Astrocyte of the spinal cord (primary cell): ENCODE results near the gene ETHE1.
A peak's percentile ranks its signal among the peaks of the same experiment; 100 is the strongest.

Experiments used
- DNase-seq: peaks from one replicate; pipeline ENCODE4 v3.0.0; 2011; ENCODE audit warnings: low read depth, low spot score
- H3K4me3 ChIP-seq: 2 replicates; pipeline ENCODE4 v1.5.1; 2011; ENCODE audit warnings: low read depth, mild to moderate bottlenecking, low read length, moderate library complexity
- in situ Hi-C: cut with HindIII; loops from 2 replicates; pipeline ENCODE4 v1.10.0; 2017; ENCODE audit warnings: low sequenced_read_pairs
- TF ChIP-seq, protein P1 (sequence below): IDR thresholded peaks from 2 replicates; pipeline ENCODE4 v1.5.1; 2012; ENCODE audit warnings: low read depth, mild to moderate bottlenecking, low read length, inconsistent platforms

The ETHE1 gene

GRCh38 chr19:43561139-43561970 lies 34.4 kb upstream of the ETHE1 start:
- in situ Hi-C loops: no loop called here
- H3K4me3 ChIP-seq: no peak overlapping the region
- DNase-seq: no peak
- TF ChIP-seq, protein P1, sequence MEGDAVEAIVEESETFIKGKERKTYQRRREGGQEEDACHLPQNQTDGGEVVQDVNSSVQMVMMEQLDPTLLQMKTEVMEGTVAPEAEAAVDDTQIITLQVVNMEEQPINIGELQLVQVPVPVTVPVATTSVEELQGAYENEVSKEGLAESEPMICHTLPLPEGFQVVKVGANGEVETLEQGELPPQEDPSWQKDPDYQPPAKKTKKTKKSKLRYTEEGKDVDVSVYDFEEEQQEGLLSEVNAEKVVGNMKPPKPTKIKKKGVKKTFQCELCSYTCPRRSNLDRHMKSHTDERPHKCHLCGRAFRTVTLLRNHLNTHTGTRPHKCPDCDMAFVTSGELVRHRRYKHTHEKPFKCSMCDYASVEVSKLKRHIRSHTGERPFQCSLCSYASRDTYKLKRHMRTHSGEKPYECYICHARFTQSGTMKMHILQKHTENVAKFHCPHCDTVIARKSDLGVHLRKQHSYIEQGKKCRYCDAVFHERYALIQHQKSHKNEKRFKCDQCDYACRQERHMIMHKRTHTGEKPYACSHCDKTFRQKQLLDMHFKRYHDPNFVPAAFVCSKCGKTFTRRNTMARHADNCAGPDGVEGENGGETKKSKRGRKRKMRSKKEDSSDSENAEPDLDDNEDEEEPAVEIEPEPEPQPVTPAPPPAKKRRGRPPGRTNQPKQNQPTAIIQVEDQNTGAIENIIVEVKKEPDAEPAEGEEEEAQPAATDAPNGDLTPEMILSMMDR: no peak

- TF ChIP-seq, protein P1: peak; percentile 33
- no peak overlapping the region for H3K4me3 ChIP-seq
- in situ Hi-C loops: no loop called here
- DNase-seq: peak; percentile 12
Observed at GRCh38 chr19:43560687-43561086, 33.7 kb upstream of the ETHE1 start.

- H3K4me3 ChIP-seq: no peak overlapping the region
- peak; percentile 68 for DNase-seq
- TF ChIP-seq, protein P1: peak; percentile 96
- in situ Hi-C loops: no loop called here
Observed at GRCh38 chr19:43555185-43555770, 28.3 kb upstream of the ETHE1 start.

GRCh38 chr19:43554317-43554895 lies 27.4 kb upstream of the ETHE1 start:
- in situ Hi-C loops: no loop called here
- no peak for DNase-seq
- TF ChIP-seq, protein P1: no peak
- H3K4me3 ChIP-seq: no peak overlapping the region

- TF ChIP-seq, protein P1: no peak
- in situ Hi-C loops: no loop called here
- no peak overlapping the region for H3K4me3 ChIP-seq
- DNase-seq: no peak
Observed at GRCh38 chr19:43553656-43554055, 26.7 kb upstream of the ETHE1 start.

DNA sequence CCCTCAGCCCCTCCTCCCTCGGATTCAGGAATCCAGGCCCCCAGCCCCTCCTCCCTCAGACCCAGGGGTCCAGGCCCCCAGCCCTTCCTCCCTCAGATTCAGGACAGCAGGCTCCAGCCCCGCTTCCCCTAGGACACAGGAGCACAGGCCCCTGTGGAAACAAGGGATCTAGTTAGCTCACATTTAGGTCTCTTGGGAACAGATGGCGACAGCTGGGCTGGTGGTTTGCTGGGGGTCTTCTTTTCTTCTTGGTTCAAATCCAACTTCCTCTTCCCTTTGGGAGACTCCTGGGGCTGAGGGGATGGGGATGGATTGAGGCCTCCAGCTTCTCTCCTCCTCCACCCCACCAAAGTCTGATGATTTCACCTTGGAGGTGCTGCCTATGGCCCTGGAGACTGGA lies 25.6 kb upstream of the ETHE1 start:
- no peak for DNase-seq
- in situ Hi-C loops: no loop called here
- H3K4me3 ChIP-seq: no peak overlapping the region
- TF ChIP-seq, protein P1: no peak
